Measurements from ENCODE around the gene OR10A3. TPM values are rescaled to one million over a fixed set of nuclear protein-coding genes. Genes with fewer than 3 reads are reported as not detected.

The OR10A3 gene
- total RNA-seq, 2 donors from 2014 or later, result not detected

DNA sequence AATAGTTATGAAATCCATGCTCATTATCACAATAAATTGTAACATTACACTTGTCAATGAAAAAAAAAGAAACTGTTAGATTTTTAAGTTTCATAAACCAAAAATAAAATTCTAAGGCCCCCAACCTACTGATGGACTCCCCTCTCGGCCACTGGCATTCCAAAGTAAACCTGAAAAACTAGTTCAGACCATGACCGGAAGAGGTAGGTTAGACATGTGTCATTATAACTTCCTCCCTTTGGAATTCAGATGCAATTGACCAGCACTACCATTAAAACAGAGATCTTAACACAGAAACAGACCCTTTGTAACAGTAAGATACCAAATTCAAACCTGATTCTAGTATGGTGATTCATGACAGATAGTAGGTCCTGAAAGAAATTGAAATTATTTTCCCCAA lies 23.4 kb downstream of the OR10A3 start:
- Mint-ChIP-seq H3K9me3 (no peaks in the 10 kb centered on the region), H3K4me3 (no peak overlapping the region), H3K27ac (no peak overlapping the region), H3K4me1 (ENCODE audit: low read depth) (no peaks in the 10 kb centered on the region), H3K36me3 (ENCODE audit: insufficient read depth in 2 of 2) (no peaks in the 10 kb centered on the region), H3K27me3 (ENCODE audit: low read depth) (no peaks in the 10 kb centered on the region)
- ATAC-seq (replicated peaks in 1 of 2) (no peak), DNase-seq (no peak)

DNA sequence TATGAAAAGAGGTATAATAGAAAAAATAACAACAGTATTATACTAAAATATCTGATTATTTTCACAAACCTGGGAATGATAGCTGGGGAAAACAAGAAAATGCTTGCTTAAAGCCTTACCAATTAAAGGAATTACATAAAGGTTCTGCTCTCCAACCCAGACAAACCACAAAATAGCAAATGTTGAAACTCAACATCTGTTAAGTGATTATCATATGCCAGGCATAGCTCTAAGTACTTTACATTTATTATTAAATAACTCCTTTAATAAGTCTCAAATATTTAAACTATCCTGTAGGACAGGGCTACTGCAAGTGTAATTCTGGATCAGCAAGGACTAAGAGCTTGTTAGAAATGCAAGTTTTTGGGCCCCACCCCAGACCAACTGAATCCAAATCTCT lies 30.5 kb downstream of the OR10A3 start:
- peaks cover 35% of the 10 kb centered on the region for H3K27me3 Mint-ChIP-seq (ENCODE audit: low read depth)
- no peak for DNase-seq
- ATAC-seq (replicated peaks in 1 of 2), result no peak
- no peaks in the 10 kb centered on the region for H3K9me3 Mint-ChIP-seq
- no peak overlapping the region for H3K4me3 Mint-ChIP-seq
- H3K27ac Mint-ChIP-seq, result no peak overlapping the region
- H3K4me1 Mint-ChIP-seq (ENCODE audit: low read depth), result no peaks in the 10 kb centered on the region
- H3K36me3 Mint-ChIP-seq (ENCODE audit: insufficient read depth in 2 of 2), result no peaks in the 10 kb centered on the region

DNA sequence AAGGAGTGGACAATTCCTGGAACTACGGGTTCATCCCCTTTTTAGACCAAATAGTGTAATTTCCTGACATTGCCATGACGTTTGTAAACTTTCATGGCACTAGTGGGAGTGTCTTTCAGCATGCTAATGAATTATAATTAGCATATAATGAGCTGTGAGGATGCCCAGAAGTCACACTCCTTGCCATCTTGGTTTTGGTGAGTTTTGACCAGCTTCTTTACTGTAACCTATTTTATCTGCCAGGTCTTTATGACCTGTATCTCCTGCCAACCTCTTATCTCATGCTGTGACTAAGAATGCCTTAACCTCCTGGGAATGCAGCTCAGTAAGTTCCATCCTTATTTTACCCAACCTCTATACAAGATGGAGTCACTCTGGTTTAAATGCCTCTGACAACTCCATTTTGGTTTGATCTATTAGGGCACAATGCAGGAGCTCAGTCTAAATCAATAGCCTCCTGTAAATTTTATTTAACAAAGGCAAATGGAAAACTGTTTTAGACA lies 31.2 kb downstream of the OR10A3 start:
- no peak overlapping the region for H3K4me3 Mint-ChIP-seq
- no peaks in the 10 kb centered on the region for H3K36me3 Mint-ChIP-seq (ENCODE audit: insufficient read depth in 2 of 2)
- no peak overlapping the region for H3K27ac Mint-ChIP-seq
- DNase-seq (no peak), ATAC-seq (replicated peaks in 1 of 2) (no peak)
- peaks cover 41% of the 10 kb centered on the region for H3K27me3 Mint-ChIP-seq (ENCODE audit: low read depth)
- no peaks in the 10 kb centered on the region for H3K9me3 Mint-ChIP-seq
- no peaks in the 10 kb centered on the region for H3K4me1 Mint-ChIP-seq (ENCODE audit: low read depth)

DNA sequence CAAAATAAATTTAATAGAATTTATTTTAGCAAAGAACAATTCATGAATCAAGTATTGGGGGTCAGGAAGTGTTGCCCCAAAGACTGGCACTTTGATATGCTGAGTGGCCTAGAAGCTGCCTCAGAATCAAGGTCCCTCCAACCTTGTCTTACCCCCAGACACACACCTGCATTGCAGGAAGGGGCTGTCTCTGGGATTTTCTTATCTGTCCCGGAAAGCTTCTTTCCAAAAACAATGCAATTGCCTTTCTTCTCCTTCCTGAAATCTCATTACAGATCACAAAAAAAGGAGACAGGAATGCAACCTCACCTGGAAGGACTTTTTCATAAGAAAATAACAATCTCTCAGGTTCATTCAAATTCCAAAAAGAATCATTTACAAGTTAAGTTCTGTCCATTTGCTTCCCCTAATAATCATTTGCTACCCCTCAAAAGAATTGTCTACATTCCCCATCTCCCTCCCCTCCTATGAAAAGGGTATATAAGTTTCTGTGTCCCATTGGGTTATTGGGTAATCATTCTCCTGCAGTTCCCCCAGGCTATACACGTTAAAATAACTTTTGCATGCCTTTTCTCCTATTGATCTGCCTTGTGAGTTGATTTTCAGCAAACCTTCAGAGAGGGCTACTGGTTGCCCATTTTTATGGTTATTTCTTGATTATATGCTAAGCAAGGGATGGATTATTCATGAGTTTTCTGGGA lies 31.8 kb downstream of the OR10A3 start:
- no peaks in the 10 kb centered on the region for H3K36me3 Mint-ChIP-seq (ENCODE audit: insufficient read depth in 2 of 2)
- H3K4me1 Mint-ChIP-seq (ENCODE audit: low read depth), result no peaks in the 10 kb centered on the region
- DNase-seq (no peak), ATAC-seq (replicated peaks in 1 of 2) (no peak)
- no peaks in the 10 kb centered on the region for H3K9me3 Mint-ChIP-seq
- H3K27me3 Mint-ChIP-seq (ENCODE audit: low read depth), result peaks cover 42% of the 10 kb centered on the region
- H3K27ac Mint-ChIP-seq, result no peak overlapping the region
- no peak overlapping the region for H3K4me3 Mint-ChIP-seq

DNA sequence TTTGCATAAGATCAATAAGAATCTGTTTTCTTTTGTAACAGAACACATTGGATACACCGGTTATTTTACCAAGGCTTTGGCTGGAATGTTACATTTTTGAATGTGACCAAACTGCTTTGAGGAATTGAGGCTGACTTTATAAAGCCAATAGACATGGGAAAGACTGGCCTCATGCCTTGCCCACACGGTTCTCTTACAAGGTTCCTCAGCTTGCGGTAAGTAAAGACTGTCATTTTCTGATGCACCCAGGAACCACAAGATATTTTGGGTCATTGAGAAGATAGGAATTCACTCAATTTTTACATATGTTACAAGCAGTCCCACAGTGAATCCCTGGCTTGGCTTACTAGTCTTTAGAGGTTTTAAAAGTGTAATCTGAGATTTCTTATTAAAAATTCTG lies 34.4 kb downstream of the OR10A3 start:
- DNase-seq (no peak), ATAC-seq (replicated peaks in 1 of 2) (no peak)
- H3K36me3 Mint-ChIP-seq (ENCODE audit: insufficient read depth in 2 of 2), result no peaks in the 10 kb centered on the region
- H3K27me3 Mint-ChIP-seq (ENCODE audit: low read depth), result peaks cover 52% of the 10 kb centered on the region
- no peaks in the 10 kb centered on the region for H3K9me3 Mint-ChIP-seq
- no peak overlapping the region for H3K27ac Mint-ChIP-seq
- no peaks in the 10 kb centered on the region for H3K4me1 Mint-ChIP-seq (ENCODE audit: low read depth)
- no peak overlapping the region for H3K4me3 Mint-ChIP-seq

DNA sequence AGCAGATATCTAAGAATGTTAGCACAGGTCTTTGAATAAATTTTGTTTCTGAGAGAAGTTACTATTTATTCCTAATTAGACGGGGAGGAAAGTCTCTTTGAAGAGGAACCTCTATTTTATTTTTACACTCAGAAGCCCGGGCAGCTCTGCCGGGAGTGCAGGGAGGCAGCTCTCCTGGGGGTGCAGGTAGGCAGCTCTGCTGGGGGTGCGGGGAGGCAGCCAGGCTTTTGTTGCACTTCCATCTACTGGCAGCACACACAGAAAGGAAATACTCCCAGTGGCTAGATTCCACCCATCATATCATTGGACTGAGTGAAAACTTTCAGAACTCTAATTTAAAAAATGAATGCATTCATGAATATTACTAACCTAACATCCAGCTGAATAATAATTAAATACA lies 35.0 kb downstream of the OR10A3 start:
- H3K4me3 Mint-ChIP-seq, result no peak overlapping the region
- H3K36me3 Mint-ChIP-seq (ENCODE audit: insufficient read depth in 2 of 2), result no peaks in the 10 kb centered on the region
- no peaks in the 10 kb centered on the region for H3K9me3 Mint-ChIP-seq
- ATAC-seq (replicated peaks in 1 of 2) (no peak), DNase-seq (no peak)
- peaks cover 54% of the 10 kb centered on the region for H3K27me3 Mint-ChIP-seq (ENCODE audit: low read depth)
- no peak overlapping the region for H3K27ac Mint-ChIP-seq
- H3K4me1 Mint-ChIP-seq (ENCODE audit: low read depth), result no peaks in the 10 kb centered on the region

DNA sequence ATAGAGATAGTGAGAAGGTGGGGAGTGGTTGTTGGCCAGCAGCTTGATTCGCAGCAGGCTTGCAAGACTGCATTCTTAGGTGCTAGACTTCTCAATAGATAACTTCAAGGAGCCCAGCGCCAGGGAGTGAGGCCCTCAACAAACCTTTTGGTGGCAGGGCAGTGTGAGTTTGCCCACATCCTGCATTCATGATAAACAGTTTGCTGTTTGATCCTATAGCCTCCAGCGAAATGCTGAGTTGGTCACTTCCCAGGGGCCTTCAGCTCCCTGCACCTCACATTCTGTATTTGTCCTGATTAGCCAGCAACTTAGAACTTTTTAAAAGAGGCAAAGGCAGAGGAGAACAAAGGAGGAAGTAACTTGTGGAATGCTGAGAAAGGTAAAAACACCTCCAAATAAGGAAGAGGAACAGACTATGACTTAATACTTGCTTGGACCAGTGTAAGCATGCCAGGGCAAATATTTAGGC lies 35.5 kb downstream of the OR10A3 start:
- DNase-seq (no peak), ATAC-seq (replicated peaks in 1 of 2) (no peak)
- Mint-ChIP-seq H3K4me1 (ENCODE audit: low read depth) (no peaks in the 10 kb centered on the region), H3K36me3 (ENCODE audit: insufficient read depth in 2 of 2) (no peaks in the 10 kb centered on the region), H3K27me3 (ENCODE audit: low read depth) (peaks cover 57% of the 10 kb centered on the region), H3K4me3 (no peak overlapping the region), H3K27ac (no peak overlapping the region), H3K9me3 (no peaks in the 10 kb centered on the region)

DNA sequence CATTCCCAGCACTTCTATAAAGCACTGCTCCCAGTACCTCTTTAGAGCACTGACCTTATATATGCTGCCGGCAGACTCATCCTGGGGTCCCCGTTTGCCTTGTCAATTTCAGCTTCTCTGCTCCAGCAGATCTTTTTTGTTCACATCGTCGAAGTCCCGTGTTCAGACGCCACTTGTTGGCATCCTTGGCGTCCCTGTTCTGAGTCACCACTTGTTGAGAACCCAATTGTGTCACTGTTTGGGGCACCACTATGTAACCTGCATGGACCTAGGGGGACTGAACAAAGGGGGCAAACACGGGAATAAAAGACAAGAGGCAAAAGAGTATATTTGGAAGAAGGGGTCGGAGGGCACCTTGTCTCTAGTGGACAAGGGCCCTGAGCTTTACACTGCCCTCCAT lies 36.0 kb downstream of the OR10A3 start:
- H3K27ac Mint-ChIP-seq, result no peak overlapping the region
- H3K4me3 Mint-ChIP-seq, result no peak overlapping the region
- H3K27me3 Mint-ChIP-seq (ENCODE audit: low read depth), result peaks cover 55% of the 10 kb centered on the region
- ATAC-seq (replicated peaks in 1 of 2) (no peak), DNase-seq (no peak)
- no peaks in the 10 kb centered on the region for H3K4me1 Mint-ChIP-seq (ENCODE audit: low read depth)
- no peaks in the 10 kb centered on the region for H3K36me3 Mint-ChIP-seq (ENCODE audit: insufficient read depth in 2 of 2)
- H3K9me3 Mint-ChIP-seq, result no peaks in the 10 kb centered on the region

DNA sequence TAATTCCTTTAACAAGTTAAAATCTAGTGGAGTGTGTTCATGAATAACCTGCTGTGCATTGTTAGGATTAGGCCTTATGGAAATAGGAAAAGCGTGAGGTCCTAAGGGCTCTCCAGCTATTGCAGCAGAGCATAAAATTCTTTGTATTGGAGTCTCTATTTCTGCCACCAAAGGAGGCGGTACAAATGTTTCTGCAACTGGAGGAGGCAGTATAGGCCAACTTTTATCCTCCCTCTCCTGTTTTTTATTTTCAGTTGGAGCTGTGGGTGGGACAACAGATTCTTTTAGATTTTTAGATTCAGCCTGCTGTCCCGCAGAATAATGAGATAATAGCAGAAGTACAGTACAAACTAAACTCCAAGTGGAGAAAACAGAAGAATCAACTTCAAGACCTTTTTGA lies 36.6 kb downstream of the OR10A3 start:
- ATAC-seq (replicated peaks in 1 of 2) (no peak), DNase-seq (no peak)
- H3K4me3 Mint-ChIP-seq, result no peak overlapping the region
- no peaks in the 10 kb centered on the region for H3K36me3 Mint-ChIP-seq (ENCODE audit: insufficient read depth in 2 of 2)
- H3K4me1 Mint-ChIP-seq (ENCODE audit: low read depth), result no peaks in the 10 kb centered on the region
- H3K27ac Mint-ChIP-seq, result no peak overlapping the region
- peaks cover 49% of the 10 kb centered on the region for H3K27me3 Mint-ChIP-seq (ENCODE audit: low read depth)
- H3K9me3 Mint-ChIP-seq, result no peaks in the 10 kb centered on the region

DNA sequence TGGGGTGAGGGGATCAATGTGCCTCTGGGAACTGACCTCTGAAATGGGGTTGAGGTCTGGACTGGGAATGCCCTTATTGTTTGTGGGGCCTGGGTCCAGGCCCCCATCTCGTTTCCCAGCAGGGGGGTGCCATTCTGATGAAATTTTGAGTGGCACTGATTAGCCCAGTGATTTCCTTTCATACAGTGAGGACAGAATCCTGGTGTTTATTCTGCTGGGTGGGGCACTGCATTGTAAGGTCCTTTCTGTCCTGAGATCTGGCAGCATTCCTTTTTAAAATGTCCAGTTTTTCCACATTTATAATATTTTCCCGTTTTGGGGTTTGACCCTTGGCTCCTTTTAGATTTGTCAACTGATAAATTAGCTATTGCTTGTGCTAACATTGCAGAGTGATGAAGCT lies 37.6 kb downstream of the OR10A3 start:
- Mint-ChIP-seq H3K27me3 (ENCODE audit: low read depth) (peaks cover 45% of the 10 kb centered on the region), H3K4me1 (ENCODE audit: low read depth) (no peaks in the 10 kb centered on the region), H3K9me3 (peaks cover 0 to 3% of the 10 kb centered on the region in 2 donors), H3K27ac (no peak overlapping the region), H3K4me3 (no peak overlapping the region), H3K36me3 (ENCODE audit: insufficient read depth in 2 of 2) (no peaks in the 10 kb centered on the region)
- no peak for ATAC-seq (replicated peaks in 1 of 2)
- DNase-seq, result no peak

DNA sequence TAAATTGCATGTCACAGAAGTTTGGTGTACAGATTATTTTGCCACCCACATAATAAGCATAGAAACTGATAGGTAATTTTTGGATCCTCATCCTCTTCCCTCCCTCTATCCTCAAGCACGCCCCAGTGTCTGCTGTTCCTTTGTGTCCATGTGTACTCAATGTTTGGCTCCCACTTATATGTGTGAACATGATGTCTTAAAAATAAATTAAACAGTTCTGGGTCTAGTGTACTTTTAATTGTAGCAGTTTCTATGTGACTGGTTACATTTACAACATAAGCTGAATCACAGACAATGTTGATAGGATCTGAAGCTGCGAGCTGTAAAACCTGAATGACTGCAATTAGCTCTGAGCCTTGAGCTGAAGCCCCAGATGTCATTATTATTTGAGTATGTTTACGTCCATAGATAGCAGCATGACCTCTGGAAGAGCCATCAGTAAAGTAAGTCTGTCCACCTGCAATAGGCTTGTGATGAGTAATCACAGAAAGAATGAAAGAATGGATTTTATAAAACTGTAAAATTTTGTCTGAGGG lies 40.1 kb downstream of the OR10A3 start:
- Mint-ChIP-seq H3K36me3 (ENCODE audit: insufficient read depth in 2 of 2) (no peaks in the 10 kb centered on the region), H3K9me3 (peaks cover 0 to 3% of the 10 kb centered on the region in 2 donors), H3K27me3 (ENCODE audit: low read depth) (peaks cover 28% of the 10 kb centered on the region), H3K4me3 (no peak overlapping the region), H3K27ac (no peak overlapping the region), H3K4me1 (ENCODE audit: low read depth) (no peaks in the 10 kb centered on the region)
- DNase-seq, result no peak
- no peak for ATAC-seq (replicated peaks in 1 of 2)

DNA sequence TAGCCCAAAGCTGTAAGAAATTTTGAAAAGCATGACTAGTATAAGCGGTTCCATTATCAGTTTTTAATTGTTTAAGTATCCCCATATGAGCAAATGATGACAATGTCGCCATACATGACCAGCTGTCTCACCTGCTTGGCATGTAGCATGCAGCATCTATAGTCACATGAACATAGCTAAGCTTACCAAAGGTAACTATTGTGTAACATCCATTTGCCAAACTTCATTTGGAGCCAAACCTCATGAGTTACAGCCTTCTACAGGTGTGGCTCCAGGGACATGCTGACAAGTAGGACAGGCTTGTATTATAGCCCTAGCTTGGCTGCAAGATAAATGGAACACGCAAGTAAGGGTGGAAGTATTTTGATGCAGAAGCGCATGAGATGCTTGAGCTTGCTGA lies 40.8 kb downstream of the OR10A3 start:
- Mint-ChIP-seq H3K36me3 (ENCODE audit: insufficient read depth in 2 of 2) (no peaks in the 10 kb centered on the region), H3K4me3 (no peak overlapping the region), H3K9me3 (peaks cover 0 to 3% of the 10 kb centered on the region in 2 donors), H3K27ac (no peak overlapping the region), H3K4me1 (ENCODE audit: low read depth) (no peaks in the 10 kb centered on the region), H3K27me3 (ENCODE audit: low read depth) (peaks cover 24% of the 10 kb centered on the region)
- DNase-seq, result no peak
- no peak for ATAC-seq (replicated peaks in 1 of 2)

DNA sequence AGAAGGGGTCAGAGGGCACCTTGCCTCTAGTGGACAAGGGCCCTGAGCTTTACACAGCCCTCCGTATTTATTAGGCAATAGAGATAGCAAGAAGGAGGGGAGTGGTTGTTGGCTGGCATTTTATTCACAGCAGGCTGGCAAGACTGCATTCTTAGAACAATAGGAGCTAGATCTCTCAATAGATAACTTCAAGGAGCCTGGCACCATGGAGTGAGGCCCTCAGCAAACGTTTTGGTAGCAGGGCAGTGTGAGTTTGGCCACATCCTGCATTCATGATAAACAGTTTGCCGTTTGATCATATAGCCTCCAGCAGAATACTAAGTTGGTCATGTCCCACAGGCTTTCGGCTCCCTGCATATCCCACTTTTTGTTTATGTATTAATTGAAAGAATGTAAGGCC lies 42.1 kb downstream of the OR10A3 start:
- H3K4me3 Mint-ChIP-seq, result no peak overlapping the region
- no peak overlapping the region for H3K27ac Mint-ChIP-seq
- no peaks in the 10 kb centered on the region for H3K36me3 Mint-ChIP-seq (ENCODE audit: insufficient read depth in 2 of 2)
- H3K9me3 Mint-ChIP-seq, result peaks cover 0 to 3% of the 10 kb centered on the region in 2 donors
- ATAC-seq (replicated peaks in 1 of 2) (no peak), DNase-seq (no peak)
- no peaks in the 10 kb centered on the region for H3K4me1 Mint-ChIP-seq (ENCODE audit: low read depth)
- peaks cover 20% of the 10 kb centered on the region for H3K27me3 Mint-ChIP-seq (ENCODE audit: low read depth)

Data from activated T-cell treated with anti-CD3 and anti-CD28 coated beads, Interleukin-2, amount 50 U/mL, for 72 hours (primary cell).